Activated naive CD4-positive, alpha-beta T cell treated with anti-CD3 and anti-CD28 coated beads, Interleukin-2, amount 50 U/mL, for 72 hours (primary cell): ENCODE data around the gene NR5A2. TPM values are rescaled to one million over a fixed set of nuclear protein-coding genes. Genes with fewer than 3 reads are reported as not detected.
A peak's percentile ranks its signal among the peaks of the same experiment; 100 is the strongest.

ENCODE experiments used
- ATAC-seq, 2 donors: fragments of 150-1000 bp; cut with Tn5 transposase; 2 replicates each; pipeline ENCODE4 v1.10.0; 2021; ENCODE audit warnings: mild to moderate bottlenecking in 2 of 2, moderate library complexity in 2 of 2
- DNase-seq, 2 donors: peaks; one replicate each; pipeline ENCODE4 v3.0.0; 2021 to 2022; ENCODE audit warnings: low spot score in 2 of 2
- H3K27ac Mint-ChIP-seq, 2 donors: one replicate each; pipeline ENCODE4 v1.8.0; 2022; ENCODE audit warnings: mild to moderate bottlenecking in 2 of 2, mixed read lengths in 2 of 2
- H3K36me3 Mint-ChIP-seq, 2 donors: one replicate each; pipeline ENCODE4 v1.8.0; 2022; ENCODE audit warnings: mixed read lengths in 2 of 2
- H3K9me3 Mint-ChIP-seq, 2 donors: one replicate each; pipeline ENCODE4 v1.8.0; 2022; ENCODE audit warnings: mixed read lengths in 2 of 2
- total RNA-seq, 2 donors: library from RNA; stranded (reverse); gene quantifications; one replicate each; pipeline ENCODE4 v1.2.3, GENCODE V29; 2022

The NR5A2 gene
- total RNA-seq, 2 donors from 2014 or later: 0.16 TPM; not detected in 1

DNA sequence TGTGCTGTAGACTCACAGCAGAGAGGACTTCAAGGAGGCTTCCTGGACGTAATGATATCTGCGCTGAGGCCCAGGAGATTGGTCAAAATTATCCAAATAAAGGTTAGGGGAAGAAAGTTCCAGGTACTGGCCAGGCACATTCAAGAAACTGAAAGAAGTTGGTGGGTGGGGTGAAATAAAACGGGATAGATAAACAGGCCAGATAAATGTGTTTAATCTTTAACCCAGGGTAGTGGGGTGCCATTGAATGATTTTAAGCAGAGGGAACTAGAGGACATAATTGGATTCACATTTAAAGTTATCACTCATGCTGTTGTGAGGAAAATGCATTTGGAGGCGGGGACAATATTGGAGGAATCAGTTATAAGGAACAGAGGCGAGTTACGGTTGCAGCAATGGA, 134.7 kb downstream of the NR5A2 start:
- ATAC-seq: no peak
- no peaks in the 10 kb centered on the region for H3K9me3 Mint-ChIP-seq
- no peak overlapping the region for H3K27ac Mint-ChIP-seq

GRCh38 chr1:200162877-200163276, 135.4 kb downstream of the NR5A2 start:
- H3K36me3 Mint-ChIP-seq: no peaks in the 10 kb centered on the region
- no peak for ATAC-seq
- H3K9me3 Mint-ChIP-seq: no peaks in the 10 kb centered on the region
- no peak overlapping the region for H3K27ac Mint-ChIP-seq
- DNase-seq: no peak

More for the DNA sequence above, 134.7 kb downstream of the NR5A2 start:
- DNase-seq: no peak
- no peaks in the 10 kb centered on the region for H3K36me3 Mint-ChIP-seq

- ATAC-seq (no peak), DNase-seq (no peak)
- Mint-ChIP-seq H3K27ac (peak overlapping the region in 1 of 2 donors; percentile 47), H3K36me3 (no peaks in the 10 kb centered on the region), H3K9me3 (no peaks in the 10 kb centered on the region)
Measured at GRCh38 chr1:200163911-200164310, 136.4 kb downstream of the NR5A2 start.

GRCh38 chr1:200165493-200166220, 138.1 kb downstream of the NR5A2 start:
- DNase-seq (no peak), ATAC-seq (no peak)
- Mint-ChIP-seq H3K9me3 (no peaks in the 10 kb centered on the region), H3K27ac (no peak overlapping the region), H3K36me3 (no peaks in the 10 kb centered on the region)

DNA sequence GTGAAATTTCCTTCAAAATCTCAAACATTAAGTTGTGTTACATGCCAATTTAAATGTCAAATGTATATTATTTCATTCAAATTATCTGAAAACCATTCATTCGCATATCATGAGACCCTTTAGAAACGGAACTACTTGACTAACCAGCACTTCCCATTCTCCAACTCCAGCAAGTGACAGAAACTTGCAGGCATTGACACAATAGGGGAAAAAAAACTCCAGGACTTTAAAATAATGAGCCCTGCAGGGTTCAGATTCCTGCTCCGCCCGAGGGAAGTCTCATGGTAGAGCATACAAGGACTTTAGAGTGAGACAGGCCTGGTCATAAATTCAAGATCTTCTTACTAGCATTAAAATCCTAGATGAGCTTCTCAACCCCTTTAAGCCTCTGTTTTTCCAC, 138.9 kb downstream of the NR5A2 start:
- Mint-ChIP-seq H3K27ac (no peak overlapping the region), H3K36me3 (no peaks in the 10 kb centered on the region), H3K9me3 (no peaks in the 10 kb centered on the region)
- ATAC-seq (no peak), DNase-seq (no peak)

DNA sequence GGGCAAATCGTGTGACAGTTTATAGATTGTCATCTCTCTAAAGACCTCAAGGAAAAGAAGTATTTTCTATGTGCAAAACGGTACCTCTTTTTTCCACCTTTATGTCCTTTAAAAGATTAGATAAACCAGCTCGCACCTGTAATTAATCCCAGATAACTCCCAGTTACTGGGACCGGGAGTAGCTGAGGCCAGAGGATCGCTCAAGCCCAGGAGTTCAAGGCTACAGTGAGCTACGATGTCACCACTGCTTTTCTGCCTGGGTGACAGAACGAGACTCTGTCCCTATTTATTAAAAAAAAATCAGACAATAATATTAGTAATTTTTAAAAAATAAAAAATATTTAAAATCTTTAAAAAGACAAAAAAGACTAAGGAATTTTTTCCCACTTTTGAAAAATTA, 141.4 kb downstream of the NR5A2 start:
- DNase-seq: no peak
- H3K36me3 Mint-ChIP-seq: no peaks in the 10 kb centered on the region
- no peak for ATAC-seq
- H3K27ac Mint-ChIP-seq: no peak overlapping the region
- H3K9me3 Mint-ChIP-seq: no peaks in the 10 kb centered on the region

DNA sequence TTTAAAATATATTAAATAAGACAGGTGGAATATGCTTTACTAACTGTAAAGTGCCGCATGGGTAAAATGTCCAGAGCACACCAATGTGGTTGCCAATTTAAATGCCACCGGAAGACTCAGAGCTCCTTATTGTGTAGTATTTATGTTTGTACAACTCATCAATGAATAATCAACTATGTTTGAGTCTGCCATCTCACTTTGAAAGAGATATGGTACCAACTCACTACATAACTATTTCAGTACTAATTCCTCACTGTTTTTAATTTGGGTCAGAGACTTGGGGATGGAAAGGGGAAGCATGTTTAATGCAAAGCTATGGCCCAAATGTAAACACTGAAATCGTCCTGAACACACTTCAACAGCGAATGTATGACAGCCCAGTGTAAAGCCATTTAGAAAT, 144.8 kb downstream of the NR5A2 start:
- no peak for ATAC-seq
- DNase-seq: no peak
- no peak overlapping the region for H3K27ac Mint-ChIP-seq
- H3K9me3 Mint-ChIP-seq: no peaks in the 10 kb centered on the region
- H3K36me3 Mint-ChIP-seq: no peaks in the 10 kb centered on the region

DNA sequence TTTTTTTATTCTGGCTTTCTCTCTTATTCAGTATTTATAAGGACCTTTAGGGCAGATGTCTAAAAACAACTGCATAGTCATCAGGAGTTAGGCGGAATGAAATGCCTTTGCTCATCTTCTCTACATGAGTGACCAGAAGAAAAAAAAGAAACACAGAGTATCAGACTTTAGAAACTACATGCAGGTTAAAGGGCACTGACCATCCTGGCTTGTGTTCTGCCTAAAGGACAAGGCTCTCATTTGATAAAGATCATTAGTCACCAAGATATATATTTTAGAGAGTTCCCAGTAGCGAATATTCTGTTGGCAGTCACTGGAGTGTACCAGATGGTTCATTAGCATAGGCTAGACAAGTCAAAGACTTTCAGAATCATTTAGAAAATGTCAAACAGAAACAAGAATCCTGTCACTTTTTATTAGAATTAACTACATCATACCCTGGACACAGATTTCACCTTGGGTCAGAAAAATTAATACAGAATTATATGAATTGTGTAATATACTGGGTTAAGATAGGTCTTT, 145.6 kb downstream of the NR5A2 start:
- no peaks in the 10 kb centered on the region for H3K36me3 Mint-ChIP-seq
- no peaks in the 10 kb centered on the region for H3K9me3 Mint-ChIP-seq
- DNase-seq (no peak), ATAC-seq (no peak)
- no peak overlapping the region for H3K27ac Mint-ChIP-seq

GRCh38 chr1:200174525-200175295, 147.2 kb downstream of the NR5A2 start:
- Mint-ChIP-seq H3K9me3 (no peaks in the 10 kb centered on the region), H3K36me3 (no peaks in the 10 kb centered on the region), H3K27ac (no peak overlapping the region)
- DNase-seq: no peak
- no peak for ATAC-seq

- H3K36me3 Mint-ChIP-seq: no peaks in the 10 kb centered on the region
- H3K27ac Mint-ChIP-seq: no peak overlapping the region
- no peak for DNase-seq
- H3K9me3 Mint-ChIP-seq: no peaks in the 10 kb centered on the region
- no peak for ATAC-seq
Measured at GRCh38 chr1:200176181-200176580, 148.7 kb downstream of the NR5A2 start.

DNA sequence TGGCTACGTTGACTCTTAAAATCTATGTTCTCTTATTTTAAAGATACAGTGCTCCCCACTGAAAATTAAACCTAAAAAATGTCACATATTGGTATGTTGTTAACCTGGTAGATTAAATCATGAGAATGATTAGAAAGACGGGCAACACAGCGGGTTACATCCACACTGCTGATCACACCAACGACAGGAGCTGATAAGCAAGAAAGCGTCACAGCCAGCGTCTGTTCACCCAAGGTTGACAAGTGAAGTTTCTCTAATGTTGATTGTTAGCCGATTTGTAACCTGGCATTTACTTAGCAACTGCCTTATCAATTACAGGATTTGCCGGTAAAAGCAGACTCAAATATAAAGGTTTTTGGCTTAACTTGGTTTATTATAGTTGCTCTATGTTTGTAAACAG, 149.3 kb downstream of the NR5A2 start:
- Mint-ChIP-seq H3K36me3 (no peaks in the 10 kb centered on the region), H3K27ac (no peak overlapping the region), H3K9me3 (no peaks in the 10 kb centered on the region)
- ATAC-seq (no peak), DNase-seq (no peak)

DNA sequence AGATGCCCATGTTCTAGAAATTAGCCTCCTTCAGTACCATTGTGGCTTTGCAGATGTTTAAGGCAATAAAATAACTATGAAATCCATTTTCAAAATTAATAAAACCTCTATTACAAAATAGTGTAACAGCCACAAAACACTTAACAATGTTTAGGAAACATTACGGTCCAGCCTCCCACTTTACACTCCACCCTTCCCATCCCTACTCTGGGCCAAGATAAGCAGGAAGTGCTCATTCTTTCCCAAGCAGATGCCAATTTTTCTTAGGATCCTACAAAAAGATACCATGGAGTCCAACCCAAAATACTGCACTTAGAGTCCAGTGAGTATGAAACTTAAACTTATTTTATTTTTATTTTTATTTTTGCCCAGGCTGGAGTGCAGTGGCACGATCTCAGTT, 150.8 kb downstream of the NR5A2 start:
- no peak overlapping the region for H3K27ac Mint-ChIP-seq
- ATAC-seq (no peak), DNase-seq (no peak)
- no peaks in the 10 kb centered on the region for H3K9me3 Mint-ChIP-seq
- H3K36me3 Mint-ChIP-seq: no peaks in the 10 kb centered on the region

DNA sequence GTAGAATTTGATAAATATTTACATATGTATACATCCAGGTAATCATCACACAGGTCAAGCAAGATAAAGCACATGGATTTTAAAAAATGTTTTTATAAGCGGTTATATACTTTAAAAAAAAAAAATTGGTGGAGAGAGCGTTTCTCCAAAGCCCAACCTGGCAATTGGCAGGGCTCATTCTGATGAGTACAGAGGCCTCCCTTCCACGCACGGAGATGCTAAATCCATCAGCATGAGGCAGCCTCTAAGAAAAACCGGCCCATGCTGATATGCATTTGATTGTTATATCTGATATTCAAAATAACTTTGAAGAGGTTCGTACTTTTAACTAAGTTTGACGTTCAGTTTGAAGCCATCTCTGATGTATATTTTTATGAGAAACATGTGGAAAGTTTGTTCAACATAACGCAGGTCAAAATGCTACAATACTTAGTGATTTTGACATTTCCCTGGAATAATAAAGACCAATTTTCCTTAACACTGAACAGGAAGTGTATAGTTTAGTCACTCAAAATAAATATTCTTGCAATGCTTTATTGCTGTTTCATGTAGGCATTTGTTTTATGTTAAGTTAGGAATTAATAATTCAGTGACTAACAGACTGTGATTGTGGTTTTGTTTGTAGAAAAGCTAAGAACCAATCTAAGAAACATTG, 151.7 kb downstream of the NR5A2 start:
- no peak for ATAC-seq
- H3K9me3 Mint-ChIP-seq: no peaks in the 10 kb centered on the region
- no peaks in the 10 kb centered on the region for H3K36me3 Mint-ChIP-seq
- H3K27ac Mint-ChIP-seq: no peak overlapping the region
- no peak for DNase-seq

- DNase-seq (no peak), ATAC-seq (no peak)
- H3K27ac Mint-ChIP-seq: no peak overlapping the region
- peaks cover 0 to under 1% of the 10 kb centered on the region in 2 donors for H3K36me3 Mint-ChIP-seq
- H3K9me3 Mint-ChIP-seq: no peaks in the 10 kb centered on the region
Measured at GRCh38 chr1:200179781-200180160, 152.3 kb downstream of the NR5A2 start.

GRCh38 chr1:200180821-200181220, 153.3 kb downstream of the NR5A2 start:
- H3K27ac Mint-ChIP-seq: peak overlapping the region in 1 of 2 donors; percentile 29
- DNase-seq: no peak
- H3K9me3 Mint-ChIP-seq: no peaks in the 10 kb centered on the region
- ATAC-seq: peak in 1 of 2 donors; percentile 40
- peaks cover 0 to 4% of the 10 kb centered on the region in 2 donors for H3K36me3 Mint-ChIP-seq

- Mint-ChIP-seq H3K9me3 (peaks cover 6 to 7% of the 10 kb centered on the region in 2 donors), H3K27ac (no peak overlapping the region), H3K36me3 (peaks cover 7 to 14% of the 10 kb centered on the region in 2 donors)
- no peak for DNase-seq
- ATAC-seq: no peak
Measured at GRCh38 chr1:200181861-200182260, 154.4 kb downstream of the NR5A2 start.

- no peak overlapping the region for H3K27ac Mint-ChIP-seq
- no peak for DNase-seq
- no peak for ATAC-seq
- peaks cover 7 to 14% of the 10 kb centered on the region in 2 donors for H3K36me3 Mint-ChIP-seq
- H3K9me3 Mint-ChIP-seq: peaks cover 6 to 7% of the 10 kb centered on the region in 2 donors
Measured at GRCh38 chr1:200182701-200183100, 155.2 kb downstream of the NR5A2 start.
